CD4-positive, alpha-beta T cell treated with Interleukin-10 for 1 hour (primary cell): ENCODE measurements around the gene SLC5A1.

Experiments
- DNase-seq: peaks from one replicate; pipeline ENCODE4 v3.0.0-alpha.2; 2020

Gene SLC5A1

DNA sequence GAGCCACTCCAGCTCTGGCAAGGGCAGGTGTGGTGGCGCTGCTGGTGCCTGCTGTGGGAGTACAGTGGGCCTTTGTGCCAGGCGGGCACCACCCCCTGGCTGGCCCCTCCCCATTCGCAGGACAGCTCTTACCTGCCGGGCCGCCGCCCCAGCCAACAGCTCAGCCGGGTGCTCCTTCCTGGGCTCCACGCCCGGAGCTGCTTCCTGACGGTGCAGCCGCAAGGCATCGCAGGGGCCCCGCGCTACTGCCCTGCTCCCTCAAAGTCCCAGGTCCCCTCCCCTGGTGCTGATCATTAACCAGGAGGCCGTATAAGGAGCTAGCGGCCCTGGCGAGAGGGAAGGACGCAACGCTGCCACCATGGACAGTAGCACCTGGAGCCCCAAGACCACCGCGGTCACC, at the start of gene SLC5A1:
SLC5A1 (plus strand) TSS at position 338 of the 400 bp plus-strand sequence; CDS start at position 359, 21 bp downstream.
- DNase-seq: no peak

DNA sequence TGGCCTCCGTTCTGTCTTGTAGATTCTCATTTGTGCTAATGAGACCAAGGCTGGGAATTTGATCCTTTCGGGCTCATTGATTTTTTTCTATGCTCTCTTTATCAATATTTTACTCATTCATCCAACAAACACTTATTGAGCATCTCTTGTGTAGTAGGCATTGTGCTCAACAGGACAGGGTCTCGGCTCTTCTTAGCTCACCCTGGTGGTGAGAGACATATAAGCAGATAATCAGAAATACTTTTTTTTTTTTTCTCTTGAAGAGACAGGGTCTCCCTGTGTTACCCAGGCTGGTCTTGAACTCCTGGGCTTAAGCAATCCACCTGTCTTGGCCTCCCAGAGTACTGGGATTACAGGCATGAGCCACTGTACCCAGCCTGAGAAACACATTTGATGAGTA, 48.0 kb upstream of the SLC5A1 start:
- no peak for DNase-seq

DNA sequence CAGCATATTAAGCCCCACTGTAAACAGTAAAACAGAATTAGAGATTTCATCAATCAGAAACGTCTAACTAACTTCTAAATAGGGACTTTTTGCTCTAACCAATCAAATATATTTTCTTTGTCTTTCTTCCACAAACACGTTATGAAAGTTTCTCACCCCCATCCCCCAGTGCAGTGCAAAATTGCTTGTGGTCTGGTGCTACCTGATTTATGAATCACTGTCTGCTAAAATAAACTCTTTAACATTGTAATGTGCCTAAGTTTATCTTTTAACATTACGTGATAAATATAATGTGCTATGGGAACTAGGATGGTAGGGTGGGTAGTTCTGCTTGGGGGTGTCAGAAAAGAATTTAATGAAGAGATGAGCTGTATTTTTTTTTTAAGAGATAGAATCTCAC, 47.3 kb upstream of the SLC5A1 start:
- no peak for DNase-seq

DNA sequence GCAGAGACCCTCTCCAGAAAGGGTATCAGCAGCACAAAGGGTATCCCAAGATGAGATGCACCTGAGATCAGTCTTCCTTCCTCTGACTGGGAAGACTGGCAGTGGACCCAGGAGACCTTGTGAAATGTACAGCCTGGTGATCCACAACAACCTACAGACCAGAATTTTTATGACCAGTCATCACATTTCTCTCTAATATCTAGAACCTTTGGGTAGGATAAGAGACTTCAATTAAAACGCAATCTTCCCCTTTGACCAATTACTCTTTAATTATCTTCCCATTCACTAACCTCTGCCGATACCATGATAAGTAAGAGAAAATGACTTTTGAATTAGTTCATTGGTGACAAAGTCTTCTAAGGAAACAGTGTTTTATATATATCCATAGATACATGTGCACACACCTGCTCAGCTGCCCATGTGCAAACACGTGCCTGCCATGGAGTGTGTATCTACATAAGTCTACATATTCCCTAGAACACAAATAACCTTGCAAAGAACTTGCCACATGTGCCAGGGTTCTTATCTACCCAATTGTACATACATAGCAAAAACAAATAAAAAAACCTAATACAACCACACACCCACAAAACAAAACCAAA, 44.2 kb upstream of the SLC5A1 start:
- no peak for DNase-seq

DNA sequence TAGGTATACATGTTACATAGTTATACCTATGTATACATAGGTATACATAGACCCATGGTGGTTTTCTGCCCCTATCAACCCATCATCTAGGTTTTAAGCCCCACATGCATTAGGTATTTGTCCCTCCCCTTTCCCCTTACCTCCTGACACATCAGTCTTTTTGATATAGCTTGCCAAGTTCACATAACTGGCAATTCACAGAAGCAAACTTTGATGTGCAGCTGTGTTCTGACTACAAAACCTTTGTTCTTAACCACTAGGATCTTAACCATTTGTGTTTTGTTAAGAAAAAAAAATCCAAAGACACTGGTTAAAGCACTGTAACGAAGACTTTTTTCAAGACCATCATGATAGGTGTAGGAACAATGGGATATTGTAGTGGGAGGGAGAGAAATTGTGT, 42.9 kb upstream of the SLC5A1 start:
- no peak for DNase-seq

DNA sequence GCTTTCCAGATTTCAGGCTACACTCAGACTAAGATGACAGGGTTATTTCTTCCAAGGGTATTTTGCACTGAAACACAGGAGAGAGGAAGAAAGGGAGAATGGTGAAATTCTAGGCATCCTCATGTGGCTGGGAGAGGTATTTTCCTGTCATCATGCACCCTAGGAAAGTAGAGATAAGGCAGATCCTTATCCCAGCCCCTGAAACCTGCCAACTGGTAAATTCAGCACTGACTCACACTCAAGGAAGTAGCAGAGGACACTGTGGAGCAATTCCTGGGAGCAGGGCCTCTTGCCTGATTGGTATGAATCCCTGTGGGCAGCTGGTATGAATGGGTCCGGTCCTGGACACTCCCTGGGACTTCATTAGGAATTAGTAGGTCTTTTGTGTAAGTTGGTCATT, 37.6 kb upstream of the SLC5A1 start:
- no peak for DNase-seq

DNA sequence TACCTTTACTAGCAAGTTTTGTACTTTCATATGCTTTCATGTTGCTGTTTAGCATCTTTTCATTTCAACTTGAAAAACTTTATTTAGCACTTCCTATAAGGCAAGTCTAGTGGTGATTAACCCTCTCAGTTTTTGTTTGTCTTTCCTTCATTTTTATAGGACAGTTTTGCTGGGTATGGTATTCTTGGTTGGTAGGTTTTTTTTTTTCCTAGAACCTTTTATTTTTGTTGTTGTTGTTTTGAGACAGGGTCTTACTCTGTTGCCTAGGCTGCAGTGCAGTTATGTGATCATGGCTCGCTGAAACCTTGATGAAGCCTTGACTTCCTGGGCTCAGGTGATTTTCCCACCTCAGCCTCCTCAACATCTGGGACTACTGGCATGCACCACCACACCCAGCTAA, 29.9 kb upstream of the SLC5A1 start:
- no peak for DNase-seq

DNA sequence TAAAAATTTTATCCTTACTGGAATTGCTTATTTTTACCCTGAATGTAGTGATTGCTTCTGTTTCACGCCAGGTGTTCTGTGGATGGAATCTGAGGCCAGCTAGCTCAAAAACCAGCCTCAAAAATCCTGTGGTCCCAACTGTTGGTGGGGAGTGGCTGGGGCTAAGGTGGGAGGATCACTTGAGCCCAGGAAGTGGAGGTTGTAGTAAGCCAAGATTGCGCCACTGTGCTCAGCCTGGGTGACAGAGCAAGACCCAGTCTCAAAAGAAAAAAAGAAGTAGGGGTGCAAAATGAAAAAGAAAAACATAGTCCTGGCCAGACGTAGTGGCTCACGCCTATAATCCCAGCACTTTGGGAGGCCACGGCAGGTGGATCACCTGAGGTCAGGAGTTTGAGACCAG, 27.0 kb upstream of the SLC5A1 start:
- DNase-seq: no peak

DNA sequence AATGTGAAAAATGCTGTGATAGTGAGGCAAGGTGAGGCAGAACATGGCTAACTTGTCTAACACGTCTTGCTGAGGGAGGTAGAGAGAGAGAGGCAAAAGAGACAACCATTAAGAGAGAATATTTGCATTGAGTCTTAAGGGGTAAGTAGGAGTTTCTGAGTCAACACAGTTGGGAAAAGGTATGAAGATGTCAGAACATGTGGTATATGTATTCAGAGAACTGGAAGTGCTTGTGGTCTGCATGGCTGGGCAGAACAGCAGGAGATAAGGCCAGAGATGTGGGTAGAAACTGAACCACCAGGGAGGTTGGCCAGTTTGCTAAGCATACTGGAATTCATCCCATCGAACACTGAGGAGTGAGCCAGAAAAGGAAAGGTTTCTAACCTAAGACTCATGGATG, 25.0 kb upstream of the SLC5A1 start:
- no peak for DNase-seq

DNA sequence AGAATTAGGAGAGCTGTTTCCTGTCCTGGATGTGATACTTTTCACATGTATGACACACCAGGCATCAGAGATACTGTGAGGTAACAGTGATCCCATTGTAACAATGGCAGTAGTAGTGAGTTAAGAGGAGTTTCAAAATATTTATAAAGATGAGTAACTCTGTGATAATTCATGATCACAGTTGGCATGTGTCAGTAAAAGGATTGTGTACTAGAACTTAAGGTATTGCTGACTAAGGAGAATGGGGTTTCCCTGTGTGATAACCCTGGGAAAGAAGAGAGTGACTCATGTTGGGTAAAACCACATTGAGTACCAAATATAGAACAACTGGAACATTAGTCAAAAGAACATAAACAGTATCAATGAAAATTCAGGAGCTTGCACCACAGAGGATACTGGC, 22.9 kb upstream of the SLC5A1 start:
- no peak for DNase-seq

DNA sequence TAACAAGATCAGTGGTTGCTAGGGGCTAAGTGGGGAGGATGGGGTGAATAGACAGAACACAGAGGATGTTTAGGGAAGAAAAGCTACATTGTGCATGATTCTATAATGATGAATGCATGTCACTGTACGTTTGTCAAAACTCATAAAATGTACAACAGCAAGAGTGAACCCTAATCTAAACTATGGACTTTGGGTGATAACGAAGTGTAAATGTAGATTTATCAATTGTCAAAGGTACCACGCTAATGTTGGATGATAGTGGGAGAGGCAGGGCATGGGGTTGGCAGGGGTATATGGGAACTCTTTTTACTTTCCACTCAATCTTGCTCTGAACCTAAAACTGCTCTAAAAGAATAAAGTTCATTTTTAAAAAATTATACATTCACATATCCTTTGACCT, 21.3 kb upstream of the SLC5A1 start:
- DNase-seq: no peak

DNA sequence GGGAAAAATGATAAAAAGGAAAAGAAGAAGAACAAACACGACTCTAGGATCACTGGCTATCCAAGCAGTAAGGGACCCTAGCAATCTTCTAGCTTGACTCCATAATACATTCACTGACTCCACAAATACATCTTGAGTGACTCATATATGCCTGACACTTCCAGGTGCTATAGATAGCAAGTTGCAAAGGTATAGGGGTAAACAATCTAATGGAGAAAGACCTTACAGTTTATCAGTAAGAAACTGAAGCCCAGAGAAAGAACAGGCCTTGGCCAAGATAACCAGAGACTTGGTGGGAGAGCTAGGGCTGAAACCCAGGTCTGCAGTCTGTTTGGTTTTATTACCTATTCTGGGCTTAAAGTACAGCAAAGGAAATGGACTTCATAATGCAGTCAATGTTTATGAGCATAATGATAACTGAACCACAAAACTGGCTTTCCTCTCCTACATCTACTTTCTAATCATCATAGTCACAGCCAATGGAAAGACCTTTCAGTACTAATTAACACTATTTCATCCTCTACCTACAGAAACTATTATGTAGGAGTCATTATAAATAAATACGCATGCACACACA, 19.7 kb upstream of the SLC5A1 start:
- no peak for DNase-seq

DNA sequence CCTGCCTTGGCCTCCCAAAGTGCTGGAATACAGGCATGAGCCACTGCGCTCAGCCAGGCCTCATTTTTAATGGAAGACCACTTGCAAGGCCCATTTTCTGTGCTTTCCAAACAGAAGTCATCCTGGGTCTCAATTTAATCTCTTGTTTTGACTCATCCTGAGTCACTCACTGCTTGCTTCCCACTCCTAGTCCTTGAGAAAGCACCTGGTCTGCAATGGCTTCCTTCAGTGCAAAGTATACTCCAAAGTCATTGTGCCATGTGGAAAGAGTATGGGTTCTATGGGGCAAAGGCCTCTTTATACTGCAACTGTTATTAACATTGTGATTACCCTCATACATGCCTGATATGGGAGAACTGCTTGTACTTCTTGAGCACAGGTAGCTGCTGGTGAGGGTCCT, 18.3 kb upstream of the SLC5A1 start:
- DNase-seq: no peak

DNA sequence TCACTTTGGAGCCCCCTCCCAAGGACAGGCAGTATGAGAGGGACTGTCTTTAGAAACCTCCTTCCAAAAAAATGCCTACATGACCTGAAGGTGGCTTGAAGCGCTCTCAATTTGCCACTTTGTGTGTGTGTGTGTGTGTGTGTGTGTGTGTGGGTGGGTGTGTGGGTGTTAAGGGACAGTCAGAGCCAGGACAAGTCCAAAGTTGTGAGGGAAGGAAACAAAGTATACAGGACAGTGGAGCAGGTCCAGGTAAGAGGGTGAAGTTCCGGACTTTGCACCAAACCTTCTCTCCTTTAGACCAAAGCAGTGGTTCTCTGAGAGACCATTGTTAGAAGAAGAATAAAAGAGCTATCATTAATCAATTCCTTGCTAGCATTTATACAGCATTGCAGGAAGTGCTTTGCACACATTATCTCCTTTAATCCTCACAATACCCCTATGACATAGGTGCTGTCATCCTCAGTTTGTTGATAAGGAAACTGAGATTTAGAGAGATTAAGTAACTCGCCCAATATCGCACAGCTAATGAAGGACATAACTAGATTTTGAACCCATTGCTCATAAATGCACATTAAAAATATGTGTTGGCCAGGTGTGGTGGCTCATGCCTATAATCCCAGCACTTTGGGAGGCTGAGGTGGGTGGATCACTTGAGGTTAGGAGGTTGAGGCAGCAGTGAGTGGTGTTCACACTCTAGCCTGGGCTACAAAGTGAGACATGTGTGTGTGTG, 12.4 kb upstream of the SLC5A1 start:
- DNase-seq: no peak

DNA sequence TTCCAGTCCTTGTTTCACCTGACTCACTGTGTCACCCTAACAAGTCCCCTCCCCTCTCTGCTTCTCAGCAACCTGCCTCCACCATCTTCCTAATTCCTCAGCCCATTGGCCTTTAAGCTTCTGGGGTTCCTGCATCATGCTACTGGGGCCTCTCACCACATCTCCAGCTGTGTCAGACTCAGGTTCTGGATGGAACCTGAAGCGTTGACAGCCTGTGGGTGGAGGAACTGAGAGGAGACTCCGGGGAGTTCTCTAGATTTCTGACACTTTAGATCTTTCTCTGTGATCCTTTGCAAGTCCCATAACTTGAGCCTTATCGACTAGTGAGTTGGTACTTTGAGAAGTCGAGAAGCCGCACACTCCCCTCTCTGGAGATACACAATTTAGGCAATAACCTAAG, 11.6 kb upstream of the SLC5A1 start:
- no peak for DNase-seq

DNA sequence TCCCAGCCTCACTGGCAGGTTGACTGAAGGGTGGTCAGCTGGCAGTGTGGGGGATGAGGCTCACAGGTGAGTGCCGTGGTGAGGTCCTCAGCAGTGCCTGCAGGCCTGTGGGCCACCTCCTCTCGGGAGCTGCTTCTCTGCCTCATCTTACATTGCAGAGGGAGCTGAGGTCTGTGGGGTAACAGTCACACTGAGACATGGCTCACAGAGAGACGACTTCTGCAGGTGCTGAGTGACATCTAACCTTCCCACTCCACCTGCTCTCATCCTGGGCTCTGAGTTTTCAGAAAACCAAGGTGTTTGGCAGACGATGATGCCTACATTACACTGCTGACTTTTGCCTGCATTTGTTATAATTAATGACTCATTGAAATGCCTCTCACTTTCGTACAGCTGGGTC, 8.8 kb upstream of the SLC5A1 start:
- DNase-seq: no peak

DNA sequence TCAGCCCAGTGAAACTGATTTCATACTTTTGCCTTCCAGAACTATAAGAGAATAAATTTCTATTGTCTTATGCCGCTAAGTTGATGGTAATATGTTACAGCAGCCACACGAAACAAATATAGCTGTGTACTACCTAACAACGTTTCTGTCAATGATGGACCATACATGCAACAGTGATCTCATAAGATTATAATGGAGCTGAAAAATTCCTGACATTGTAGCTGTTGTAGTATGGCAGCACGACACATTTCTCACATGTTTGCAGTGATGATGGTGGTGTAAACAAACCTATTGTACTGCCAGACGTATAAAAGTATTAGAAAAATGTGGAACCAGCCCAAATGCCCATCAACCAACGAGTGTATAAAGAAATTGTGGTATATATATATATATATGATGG, 5.8 kb upstream of the SLC5A1 start:
- DNase-seq: no peak

DNA sequence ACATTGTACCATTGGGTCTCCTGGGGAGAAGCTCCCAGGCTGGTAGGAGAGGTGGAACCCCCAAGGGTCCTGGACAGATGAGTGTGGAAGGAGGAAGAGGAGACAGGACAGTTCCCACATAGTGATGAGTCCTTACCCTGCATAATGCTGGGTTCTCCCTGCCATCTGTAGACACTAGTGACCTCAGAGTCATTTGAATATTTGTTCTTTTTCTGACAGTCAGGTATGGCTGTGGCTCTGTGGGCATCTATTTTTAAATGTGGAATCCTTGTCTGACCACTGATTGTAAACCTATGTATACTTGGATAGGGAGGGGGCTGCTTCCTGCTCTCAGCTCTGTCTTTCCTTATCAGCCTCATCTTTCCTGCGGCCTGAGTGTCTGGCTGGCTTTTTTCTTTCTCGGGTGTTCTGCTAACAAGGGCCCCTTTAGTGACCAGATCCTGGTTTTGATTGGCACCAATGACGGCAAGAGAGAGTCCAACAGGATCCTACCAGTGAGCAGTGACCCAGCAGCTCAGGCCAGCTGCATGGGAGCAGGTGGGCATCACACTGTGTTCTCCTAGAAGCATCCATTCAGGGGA, 2.6 kb upstream of the SLC5A1 start:
- DNase-seq: no peak

DNA sequence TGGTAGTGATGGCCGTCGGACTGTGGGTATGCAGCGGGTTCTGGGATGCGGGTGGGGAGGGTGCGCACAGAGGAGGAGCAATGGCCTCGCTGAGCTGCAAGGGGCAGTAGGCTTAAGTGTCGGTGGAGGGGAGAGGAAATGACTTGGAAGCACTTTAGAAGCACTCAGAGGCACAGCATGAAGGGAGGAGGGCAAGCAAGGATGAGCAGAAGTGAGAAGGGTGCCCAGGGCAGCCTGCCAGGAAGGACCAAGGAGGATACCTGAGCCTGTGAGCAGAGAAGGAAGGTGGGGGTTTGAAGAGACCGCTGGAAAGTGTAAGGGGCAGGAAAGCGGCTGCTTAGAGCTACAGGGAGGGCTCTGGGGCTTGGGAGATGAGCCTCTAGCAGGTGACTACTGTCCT, 330 bp downstream of the SLC5A1 start:
- DNase-seq: no peak

DNA sequence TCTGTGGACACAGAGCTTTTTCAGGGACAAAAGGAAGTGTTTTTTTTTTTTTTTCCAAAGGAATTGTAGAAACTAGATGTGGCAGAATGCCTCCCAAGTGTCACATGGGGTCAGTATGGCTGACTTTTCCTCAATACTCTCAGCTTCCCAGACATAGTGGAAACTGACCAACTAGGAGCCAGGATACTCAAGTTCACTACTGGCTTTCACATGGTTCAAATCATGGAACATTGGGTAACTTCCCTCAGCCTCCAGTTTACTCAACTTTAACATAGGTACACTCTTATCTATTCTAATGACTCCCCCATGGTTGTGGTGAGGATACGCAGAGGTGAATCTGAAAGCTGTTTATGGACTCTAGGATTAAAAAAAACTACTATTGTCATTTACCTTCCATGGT, 1.4 kb downstream of the SLC5A1 start:
- no peak for DNase-seq

DNA sequence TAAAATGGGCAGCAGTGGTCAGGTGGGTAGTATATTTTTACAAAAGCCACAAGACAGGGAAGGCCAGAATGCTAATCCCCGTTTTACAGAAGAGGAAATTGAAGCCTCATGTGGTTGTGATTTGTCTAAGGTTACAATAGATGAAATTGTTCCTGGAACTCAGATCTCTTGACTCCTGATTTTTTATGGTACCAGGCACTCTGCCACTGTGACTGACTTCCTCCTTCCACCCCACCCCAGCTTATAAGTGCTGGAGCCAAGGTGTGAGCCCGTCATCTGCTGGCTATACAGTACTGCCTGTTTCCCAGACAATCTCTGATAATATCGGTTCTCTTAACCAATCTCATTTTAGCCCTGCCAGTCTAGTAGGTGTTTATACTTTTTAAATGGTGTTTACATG, 1.9 kb downstream of the SLC5A1 start:
- no peak for DNase-seq

DNA sequence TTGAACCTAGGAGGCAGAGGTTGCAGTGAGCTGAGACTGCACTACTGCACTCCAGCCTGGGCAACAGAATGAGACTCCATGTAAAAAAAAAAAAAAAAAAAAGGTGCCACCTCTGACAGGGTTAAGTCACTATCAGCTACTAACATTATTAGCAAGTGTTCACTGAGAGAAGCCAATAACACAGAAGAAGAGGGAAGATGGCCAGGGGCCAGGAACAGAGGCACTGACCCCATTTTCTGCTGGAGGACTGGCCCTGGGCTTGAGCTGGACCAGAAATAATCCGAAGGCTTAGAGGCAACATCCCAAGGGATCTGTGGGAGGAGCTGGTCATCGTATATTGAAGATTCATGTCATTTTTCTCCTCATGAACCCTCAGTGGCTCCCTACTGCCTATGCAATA, 5.0 kb downstream of the SLC5A1 start:
- DNase-seq: no peak

DNA sequence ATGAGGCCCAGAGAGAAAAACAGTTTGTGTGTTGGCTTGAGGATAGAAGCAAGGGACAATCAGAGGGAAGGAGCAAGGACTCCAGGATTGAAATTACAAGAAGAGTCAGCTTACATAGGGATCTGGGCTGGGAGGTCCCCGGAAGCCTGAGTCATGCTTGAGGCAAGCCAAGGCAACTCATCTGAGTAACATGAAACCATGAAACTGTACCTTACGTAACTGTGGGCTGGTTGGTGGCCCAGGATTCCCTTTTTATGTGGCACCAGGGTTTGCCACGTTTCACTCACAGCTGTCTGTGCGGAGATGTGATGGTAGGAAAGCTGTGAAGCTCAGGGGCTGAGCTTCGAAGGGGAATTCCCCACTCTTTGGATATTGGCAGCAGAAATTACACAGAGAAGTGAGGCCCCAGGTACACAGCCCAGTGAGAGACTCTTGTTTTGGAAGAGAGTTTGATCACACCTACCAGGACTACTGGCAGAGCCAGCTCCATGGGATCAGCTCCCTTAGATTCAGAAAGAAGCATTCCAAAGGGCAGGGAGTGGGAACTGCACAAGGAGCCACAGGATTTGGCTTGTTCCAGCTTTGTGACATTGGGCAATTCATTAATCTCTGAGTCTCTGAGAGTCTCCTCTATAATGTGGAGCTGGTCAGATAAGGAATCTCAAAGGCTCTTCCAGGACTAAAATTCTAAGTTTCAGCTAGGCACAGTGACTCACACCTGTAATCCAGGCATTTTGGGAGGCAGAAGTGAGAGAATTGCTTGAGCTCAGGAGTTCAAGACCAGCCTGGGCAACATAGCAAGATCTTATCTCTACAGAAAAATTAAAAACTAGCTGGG, 7.8 kb downstream of the SLC5A1 start:
- DNase-seq: peak; percentile 42
